Liver (tissue), 3 donors: ENCODE data around the gene EOMES.

Experiments
- ATF3 ChIP-seq: IDR thresholded peaks from 2 replicates; pipeline ENCODE4 v1.6.1; 2016; ENCODE audit warnings: antibody characterized with exemption
- CTCF ChIP-seq: fragments of 150-350 bp; IDR thresholded peaks from 2 replicates; pipeline ENCODE4 v1.5.1; 2017; ENCODE audit warnings: improper control_type of control experiment, low read depth, low read length; ENCODE audit not compliant: missing input control
- FOXA1 ChIP-seq: IDR thresholded peaks from 2 replicates; pipeline ENCODE4 v1.6.1; 2016; ENCODE audit warnings: antibody characterized with exemption
- HNF4G ChIP-seq: IDR thresholded peaks from 2 replicates; pipeline ENCODE4 v1.6.1; 2016; ENCODE audit warnings: antibody characterized with exemption
- MAX ChIP-seq: IDR thresholded peaks from 2 replicates; pipeline ENCODE4 v1.6.1; 2016; ENCODE audit warnings: antibody characterized with exemption
- RAD21 ChIP-seq, 2 donors: IDR thresholded peaks; 2 replicates each; pipeline ENCODE4 v1.6.1; 2016; ENCODE audit warnings: antibody characterized with exemption in 2 of 2, mild to moderate bottlenecking in 2 of 2
- ZBTB33 ChIP-seq: IDR thresholded peaks from 2 replicates; pipeline ENCODE4 v1.6.1; 2016; ENCODE audit warnings: antibody characterized with exemption
- donor health status: healthy.
- donor health status: healthy.

- TF ChIP-seq CTCF (no peak), ATF3 (no peak), FOXA1 (no peak), RAD21 (IDR thresholded peaks at IDR 0.05) (no peak), ZBTB33 (no peak), HNF4G (no peak), MAX (no peak)
Measured at GRCh38 chr3:27728195-27729087, 6.3 kb upstream of the EOMES start.
